Endothelial cell of umbilical vein (primary cell): Measurements from ENCODE around the gene SMARCAL1. TPM values are rescaled to one million over a fixed set of nuclear protein-coding genes. Genes with fewer than 3 reads are reported as not detected.

Experiments
- BruUV-seq: library from RNA; stranded (reverse); fragments of 400-500 nt; replicated peaks from 2 replicates; lab custom pipeline; 2021; lab: Mats Ljungman, UMichigan
- CTCF ChIA-PET: fragments of 300-600, 350-600 bp; sonication (Branson Sonifier 250); formaldehyde crosslinking; loops from one replicate; lab custom pipeline; 2021; ENCODE audit warnings: antibody characterized with exemption, inconsistent platforms; lab: Charles Lee
- POLR2A ChIA-PET: fragments of 300-600, 350-600 bp; sonication (Branson Sonifier 250); formaldehyde crosslinking; loops from one replicate; lab custom pipeline; 2021; ENCODE audit warnings: antibody characterized with exemption, inconsistent platforms; lab: Charles Lee
- DNase-seq: peaks from one replicate; pipeline ENCODE4 v3.0.0-alpha.2; 2011; ENCODE audit warnings: low read depth, low spot score
- FAIRE-seq: peaks from 2 replicates; lab custom pipeline; 2011; peaks lifted over from hg19 to GRCh38; lab: Jason Lieb, UNC
- H2AFZ ChIP-seq: 2 replicates; pipeline ENCODE4 v1.6.0; 2012; ENCODE audit warnings: low read depth, low read length, control low read depth, inconsistent platforms
- H3K27ac ChIP-seq: 2 replicates; pipeline ENCODE4 v1.5.1; 2011; ENCODE audit warnings: low read depth, mild to moderate bottlenecking, control low read depth, low read length, moderate library complexity; ENCODE audit not compliant: insufficient read depth
- H3K27me3 ChIP-seq, 2 experiments: 2 replicates each; pipeline versions ENCODE4 v1.6.0 to v1.6.1; 2011; ENCODE audit warnings: low read length in 2 of 2, mixed read lengths in 1 of 2; ENCODE audit not compliant: control insufficient read depth in 2 of 2, insufficient read depth in 2 of 2
- H3K36me3 ChIP-seq, 2 experiments: 2 replicates in 1 of 2; 3 replicates in 1 of 2; pipeline ENCODE4 v1.5.1; 2011; ENCODE audit warnings: low read length in 2 of 2, mild to moderate bottlenecking in 1 of 2, moderate library complexity in 1 of 2; ENCODE audit not compliant: control insufficient read depth in 2 of 2, insufficient read depth in 2 of 2; ENCODE audit errors: extremely low read depth in 1 of 2
- H3K4me1 ChIP-seq: 3 replicates; pipeline ENCODE4 v1.5.1; 2011; ENCODE audit warnings: mild to moderate bottlenecking, low read length; ENCODE audit not compliant: control insufficient read depth, insufficient read depth; ENCODE audit errors: extremely low read depth
- H3K4me2 ChIP-seq: 2 replicates; pipeline ENCODE4 v1.6.1; 2011; ENCODE audit warnings: low read length, control low read depth, mixed read lengths; ENCODE audit not compliant: insufficient read depth
- H3K4me3 ChIP-seq, 3 experiments: fragments of 200-600 bp in 1 of 3; sonication (generic), shearing (Covaris generic) in 1 of 3; replicated peaks in 1 of 3; 2 replicates each; pipeline ENCODE4 v1.5.1; 2011 to 2016; ENCODE audit warnings: control low read depth in 3 of 3, low read length in 3 of 3, mild to moderate bottlenecking in 2 of 3, inconsistent platforms in 1 of 3, low read depth in 1 of 3, moderate library complexity in 1 of 3; ENCODE audit not compliant: insufficient read depth in 1 of 3
- H3K79me2 ChIP-seq: 2 replicates; pipeline ENCODE4 v1.6.0; 2012; ENCODE audit warnings: low read length, inconsistent platforms; ENCODE audit not compliant: control insufficient read depth, insufficient read depth
- H3K9ac ChIP-seq: replicated peaks from 2 replicates; pipeline ENCODE3; 2011; ENCODE audit warnings: low read length, control low read depth; ENCODE audit not compliant: insufficient read depth; ENCODE audit errors: extremely low read depth
- H3K9me1 ChIP-seq: replicated peaks from 3 replicates; pipeline ENCODE4 v1.6.0; 2011; ENCODE audit warnings: mild to moderate bottlenecking, low read length; ENCODE audit not compliant: control insufficient read depth, insufficient read depth; ENCODE audit errors: extremely low read depth
- H3K9me3 ChIP-seq: replicated peaks from 2 replicates; pipeline ENCODE4 v1.5.1; 2012; ENCODE audit warnings: low read length, inconsistent platforms; ENCODE audit not compliant: control insufficient read depth, insufficient read depth
- H4K20me1 ChIP-seq: replicated peaks from 2 replicates; pipeline ENCODE3; 2011; ENCODE audit warnings: mild to moderate bottlenecking, low read length; ENCODE audit not compliant: control insufficient read depth, insufficient read depth; ENCODE audit errors: extremely low read depth
- EZH2 ChIP-seq: IDR thresholded peaks from 2 replicates; pipeline ENCODE4 v1.6.1; 2012; ENCODE audit warnings: borderline replicate concordance, low read depth, mild to moderate bottlenecking, moderate library complexity, low read length, inconsistent platforms; ENCODE audit not compliant: severe bottlenecking
- FOS ChIP-seq: IDR thresholded peaks from 2 replicates; pipeline ENCODE4 v1.6.1; 2011; ENCODE audit warnings: mild to moderate bottlenecking, low read length, moderate library complexity, borderline replicate concordance; ENCODE audit not compliant: insufficient read depth
- GATA2 ChIP-seq: IDR thresholded peaks from 2 replicates; pipeline ENCODE4 v1.7.0; 2011; ENCODE audit warnings: low read depth, mild to moderate bottlenecking, moderate library complexity, mixed read lengths, low read length; ENCODE audit not compliant: insufficient read length, insufficient read depth
- JUN ChIP-seq: IDR thresholded peaks from 2 replicates; pipeline ENCODE4 v1.6.1; 2011; ENCODE audit warnings: borderline replicate concordance, low read depth; ENCODE audit not compliant: insufficient read length, insufficient read depth
- MYC ChIP-seq: IDR thresholded peaks from one replicate; pipeline ENCODE4 v1.6.1; 2011; ENCODE audit warnings: mild to moderate bottlenecking, low read depth, low read length
- POLR2A ChIP-seq: IDR thresholded peaks from 2 replicates; pipeline ENCODE4 v1.6.1; 2012; ENCODE audit warnings: low read depth, mild to moderate bottlenecking, control low read depth, low read length
- POLR2AphosphoS5 ChIP-seq: IDR thresholded peaks from 2 replicates; pipeline ENCODE4 v1.6.1; 2012; ENCODE audit warnings: low read depth, mild to moderate bottlenecking, control low read depth, low read length, moderate library complexity; ENCODE audit not compliant: insufficient read depth
- dilution Hi-C: fragments of 300-500 bp; cut with MboI; formaldehyde crosslinking; loops from one replicate; pipeline ENCODE4 v1.15.0; 2019; ENCODE audit warnings: low sequenced_read_pairs; ENCODE audit not compliant: extremely low pct_ligation_motif_present
- intact Hi-C: fragments of 100-400 bp; cut with micrococcal nuclease; formaldehyde crosslinking; loops from one replicate; pipeline ENCODE4 v1.10.0; 2022
- polyA plus RNA-seq, 4 experiments: library from polyadenylated mRNA; depleted of rRNA in 3 of 4; stranded (reverse) in 3 of 4; unstranded in 1 of 4; fragments of >200 nt; gene quantifications; 2 replicates each; pipeline versions ENCODE4 v1.2.1 to v1.2.3, GENCODE V29; 2011 to 2012; ENCODE audit warnings: missing spikeins in 1 of 4
- total RNA-seq: library from RNA; stranded (reverse); gene quantifications from 2 replicates; pipeline ENCODE4 v1.2.3, GENCODE V29; 2021
- TF ChIP-seq, protein P1 (sequence below), 2 donors: IDR thresholded peaks; 1 replicate in 1 of 2; 2 replicates in 1 of 2; pipeline ENCODE4 v1.5.1; 2011; ENCODE audit warnings: low read length in 2 of 2, mild to moderate bottlenecking in 2 of 2, moderate library complexity in 2 of 2, control low read depth in 1 of 2, inconsistent platforms in 1 of 2, low read depth in 1 of 2; ENCODE audit not compliant: insufficient read depth in 1 of 2; ENCODE audit errors: extremely low read depth in 1 of 2
- TF ChIP-seq, protein P2 (sequence below): IDR thresholded peaks from 2 replicates; pipeline ENCODE4 v1.6.1; 2011; ENCODE audit not compliant: insufficient read depth, insufficient read length

SMARCAL1 gene
- total and polyA plus RNA-seq, 2 donors (not counting 3 experiments of a cell fraction or from before 2014, with no cell fraction given) = 25.4 to 30.7 TPM

DNA sequence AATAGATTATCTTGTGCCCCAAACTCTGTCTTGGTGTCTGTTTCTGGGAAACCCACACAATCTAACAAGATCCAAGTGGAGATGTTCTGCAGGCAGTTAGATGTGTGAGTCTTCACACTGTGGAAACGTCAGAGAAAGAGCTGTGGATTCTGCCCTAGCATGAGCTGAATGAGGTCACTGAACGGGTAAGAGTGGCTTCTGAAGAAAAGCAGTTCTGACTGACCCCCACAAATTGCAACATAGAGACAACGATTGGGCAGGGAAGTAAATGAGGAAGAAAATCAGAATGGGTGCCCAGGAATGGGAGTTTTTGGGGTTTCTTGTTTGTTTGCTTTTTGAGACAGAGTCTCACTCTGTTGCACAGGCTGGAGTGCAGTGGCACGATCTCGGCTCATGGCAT lies 73.5 kb downstream of the SMARCAL1 start:
- CTCF ChIA-PET = interaction anchor here (2.4 kb wide), 1 partner anchor 8 kb away, joined by 12 read pairs; no protein-coding TSS in a partner anchor
- Histone ChIP-seq H3K4me2 (no peak overlapping the region), H3K9me1 (no peaks in the 10 kb centered on the region), H2AFZ (no peak overlapping the region), H3K4me3 (no peak overlapping the region), H3K9ac (no peak overlapping the region), H3K27me3 (no peaks in the 10 kb centered on the region), H3K79me2 (no peaks in the 10 kb centered on the region), H3K9me3 (no peaks in the 10 kb centered on the region), H3K36me3 (peaks cover 0 to 6% of the 10 kb centered on the region in 2 experiments), H4K20me1 (no peaks in the 10 kb centered on the region), H3K4me1 (peaks cover 19% of the 10 kb centered on the region), H3K27ac (no peak overlapping the region)
- POLR2A ChIA-PET = interaction anchor here (1.1 kb wide), 1 partner anchor 13 kb away, joined by 4 read pairs; the partner anchor contains the start of gene RPL37A
- DNase-seq (no peak), FAIRE-seq (no peak)
- TF ChIP-seq POLR2AphosphoS5 (no peak), FOS (no peak), GATA2 (no peak), JUN (no peak), EZH2 (no peak), POLR2A (no peak), MYC (no peak)
- TF ChIP-seq, protein P1, sequence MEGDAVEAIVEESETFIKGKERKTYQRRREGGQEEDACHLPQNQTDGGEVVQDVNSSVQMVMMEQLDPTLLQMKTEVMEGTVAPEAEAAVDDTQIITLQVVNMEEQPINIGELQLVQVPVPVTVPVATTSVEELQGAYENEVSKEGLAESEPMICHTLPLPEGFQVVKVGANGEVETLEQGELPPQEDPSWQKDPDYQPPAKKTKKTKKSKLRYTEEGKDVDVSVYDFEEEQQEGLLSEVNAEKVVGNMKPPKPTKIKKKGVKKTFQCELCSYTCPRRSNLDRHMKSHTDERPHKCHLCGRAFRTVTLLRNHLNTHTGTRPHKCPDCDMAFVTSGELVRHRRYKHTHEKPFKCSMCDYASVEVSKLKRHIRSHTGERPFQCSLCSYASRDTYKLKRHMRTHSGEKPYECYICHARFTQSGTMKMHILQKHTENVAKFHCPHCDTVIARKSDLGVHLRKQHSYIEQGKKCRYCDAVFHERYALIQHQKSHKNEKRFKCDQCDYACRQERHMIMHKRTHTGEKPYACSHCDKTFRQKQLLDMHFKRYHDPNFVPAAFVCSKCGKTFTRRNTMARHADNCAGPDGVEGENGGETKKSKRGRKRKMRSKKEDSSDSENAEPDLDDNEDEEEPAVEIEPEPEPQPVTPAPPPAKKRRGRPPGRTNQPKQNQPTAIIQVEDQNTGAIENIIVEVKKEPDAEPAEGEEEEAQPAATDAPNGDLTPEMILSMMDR (IDR thresholded peaks at IDR 0.05; ENCODE audit: extremely low read depth in 1 of 2, insufficient read depth in 1 of 2, low read depth in 1 of 2, low read length in 2 of 2) = no peak
- TF ChIP-seq, protein P2, sequence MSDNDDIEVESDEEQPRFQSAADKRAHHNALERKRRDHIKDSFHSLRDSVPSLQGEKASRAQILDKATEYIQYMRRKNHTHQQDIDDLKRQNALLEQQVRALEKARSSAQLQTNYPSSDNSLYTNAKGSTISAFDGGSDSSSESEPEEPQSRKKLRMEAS = no peak
- BruUV-seq = no TSS peak
- dilution Hi-C loops = no loop called here
- intact Hi-C loops = no loop called here
